RPMI7951 (cell line): ENCODE data around the gene OR51L1. TPM values are rescaled to one million over a fixed set of nuclear protein-coding genes. Genes with fewer than 3 reads are reported as not detected.
"Not testable (repeated sequence)": the region's sequence is repeated elsewhere in the genome, so short reads cannot be mapped to it uniquely, and the experiment has no call there.

Source experiments
- DNase-seq: peaks from one replicate; pipeline ENCODE4 v3.0.0-alpha.2; 2012; ENCODE audit warnings: low read depth
- total RNA-seq: library from RNA; depleted of rRNA; stranded (reverse); fragments of >200 nt; shearing (Covaris generic); gene quantifications from 2 replicates; pipeline ENCODE4 v1.2.3, GENCODE V29; 2014; rRNA removed

The OR51L1 gene
- total RNA-seq = not detected in 2 replicates

- DNase-seq = no peak
Observed at GRCh38 chr11:4994551-4994950, at the start of gene OR51L1. Gene OR51L1 (plus strand): TSS chr11:4994851. CDS start chr11:4998983, 4,132 bp downstream.

- no peak for DNase-seq
Observed at GRCh38 chr11:4947505-4947904, 47.1 kb upstream of the OR51L1 start, which contains the start of gene OR51A4. Gene OR51A4 (minus strand): TSS chr11:4947605. CDS start chr11:4947100, 505 bp downstream.

GRCh38 chr11:4955613-4956012, 39.0 kb upstream of the OR51L1 start, which contains the start of gene OR51A2:
Gene OR51A2 (minus strand): TSS chr11:4955713. CDS start chr11:4955713, 0 bp downstream.
- DNase-seq = not testable (repeated sequence)

GRCh38 chr11:4957396-4957795, 37.3 kb upstream of the OR51L1 start:
- DNase-seq = no peak

GRCh38 chr11:4960877-4961276, 33.8 kb upstream of the OR51L1 start:
- DNase-seq = no peak

GRCh38 chr11:4962816-4963215, 31.8 kb upstream of the OR51L1 start:
- no peak for DNase-seq

GRCh38 chr11:4975436-4975835, 19.2 kb upstream of the OR51L1 start:
- no peak for DNase-seq

- DNase-seq = no peak
Observed at GRCh38 chr11:4979036-4979435, 15.6 kb upstream of the OR51L1 start.

- no peak for DNase-seq
Observed at GRCh38 chr11:4982678-4983077, 12.0 kb upstream of the OR51L1 start.

GRCh38 chr11:4983841-4984240, 10.8 kb upstream of the OR51L1 start:
- no peak for DNase-seq

- no peak for DNase-seq
Observed at GRCh38 chr11:4991060-4991459, 3.6 kb upstream of the OR51L1 start.

GRCh38 chr11:5004424-5005274, 10.0 kb downstream of the OR51L1 start:
- DNase-seq = peak; percentile 41

GRCh38 chr11:5007561-5007960, 12.9 kb downstream of the OR51L1 start:
- DNase-seq = peak; percentile 6

- DNase-seq = no peak
Observed at GRCh38 chr11:5011254-5011653, 16.6 kb downstream of the OR51L1 start.

- DNase-seq = no peak
Observed at GRCh38 chr11:5013012-5013411, 18.4 kb downstream of the OR51L1 start.

- DNase-seq = no peak
Observed at GRCh38 chr11:5021996-5022395, 27.3 kb downstream of the OR51L1 start.

GRCh38 chr11:5036669-5037068, 42.0 kb downstream of the OR51L1 start:
- DNase-seq = no peak

GRCh38 chr11:5037926-5038325, 43.3 kb downstream of the OR51L1 start:
- no peak for DNase-seq

GRCh38 chr11:5038341-5038740, 43.7 kb downstream of the OR51L1 start:
- no peak for DNase-seq

- no peak for DNase-seq
Observed at GRCh38 chr11:5040876-5041275, 46.2 kb downstream of the OR51L1 start.

- DNase-seq = no peak
Observed at GRCh38 chr11:5042091-5042490, 47.4 kb downstream of the OR51L1 start.

GRCh38 chr11:5043380-5043779, 48.7 kb downstream of the OR51L1 start:
- DNase-seq = no peak

GRCh38 chr11:5046226-5046625, 51.6 kb downstream of the OR51L1 start, which contains the start of gene OR52J3:
Gene OR52J3 (plus strand): TSS chr11:5046526. CDS start chr11:5046526, 0 bp downstream.
- no peak for DNase-seq
